T-helper 1 cell (primary cell): Measurements from ENCODE around the gene ZNF417.
"Not testable (repeated sequence)": the region's sequence is repeated elsewhere in the genome, so short reads cannot be mapped to it uniquely, and the experiment has no call there.

ENCODE experiments used
- DNase-seq, 5 donors: peaks; one replicate each; pipeline ENCODE4 v3.0.0-alpha.2; 2012 to 2020

ZNF417 gene

GRCh38 chr19:57887195-57887941, 29.0 kb downstream of the ZNF417 start:
- DNase-seq = no peak

GRCh38 chr19:57886046-57886445, 30.3 kb downstream of the ZNF417 start:
- DNase-seq = no peak

- not testable (repeated sequence) for DNase-seq
Measured at GRCh38 chr19:57873883-57874799, 42.3 kb downstream of the ZNF417 start.

- no peak for DNase-seq
Measured at GRCh38 chr19:57872450-57872849, 43.9 kb downstream of the ZNF417 start.

GRCh38 chr19:57870225-57870624, 46.2 kb downstream of the ZNF417 start:
- no peak for DNase-seq

- not testable (repeated sequence) for DNase-seq
Measured at GRCh38 chr19:57869655-57870054, 46.7 kb downstream of the ZNF417 start.

- DNase-seq = no peak
Measured at GRCh38 chr19:57867868-57868492, 48.4 kb downstream of the ZNF417 start.
